Astrocyte (in vitro differentiated cells and primary cell): ENCODE measurements around the gene MICALL2. TPM values are rescaled to one million over a fixed set of nuclear protein-coding genes. Genes with fewer than 3 reads are reported as not detected.
A peak's percentile ranks its signal among the peaks of the same experiment; 100 is the strongest.

Experiments
- DNase-seq: peaks from one replicate; pipeline ENCODE4 v3.0.0-alpha.2; 2010; ENCODE audit warnings: low read depth
- FAIRE-seq: peaks from 2 replicates; lab custom pipeline; 2011; peaks lifted over from hg19 to GRCh38; lab: Jason Lieb, UNC
- H2AFZ ChIP-seq: 2 replicates; pipeline ENCODE4 v1.6.0; 2012; ENCODE audit warnings: low read depth, low read length, inconsistent platforms
- H3K27ac ChIP-seq: 2 replicates; pipeline ENCODE4 v1.5.1; 2011; ENCODE audit warnings: low read depth, low read length, inconsistent platforms
- H3K27me3 ChIP-seq: 2 replicates; pipeline ENCODE4 v1.6.0; 2011; ENCODE audit warnings: low read length, inconsistent platforms; ENCODE audit not compliant: insufficient read depth
- H3K36me3 ChIP-seq: 2 replicates; pipeline ENCODE4 v1.5.1; 2011; ENCODE audit warnings: low read length, inconsistent platforms; ENCODE audit not compliant: insufficient read depth
- H3K4me1 ChIP-seq: 2 replicates; pipeline ENCODE4 v1.5.1; 2011; ENCODE audit warnings: low read length, inconsistent platforms; ENCODE audit not compliant: insufficient read depth
- H3K4me2 ChIP-seq: 2 replicates; pipeline ENCODE4 v1.6.0; 2012; ENCODE audit warnings: low read length, inconsistent platforms
- H3K4me3 ChIP-seq: 2 replicates; pipeline ENCODE4 v1.5.1; 2011; ENCODE audit warnings: low read depth, mild to moderate bottlenecking, low read length, inconsistent platforms; ENCODE audit not compliant: insufficient read depth
- H3K79me2 ChIP-seq: 2 replicates; pipeline ENCODE4 v1.6.0; 2012; ENCODE audit warnings: mild to moderate bottlenecking, low read length, inconsistent platforms; ENCODE audit not compliant: insufficient read depth
- H3K9ac ChIP-seq: 2 replicates; pipeline ENCODE4 v1.6.0; 2012; ENCODE audit warnings: mild to moderate bottlenecking, low read length, inconsistent platforms
- H3K9me3 ChIP-seq: 2 replicates; pipeline ENCODE4 v1.5.1; 2012; ENCODE audit warnings: low read depth, mild to moderate bottlenecking, low read length, inconsistent platforms; ENCODE audit not compliant: insufficient read depth
- H4K20me1 ChIP-seq: 2 replicates; pipeline ENCODE4 v1.6.0; 2012; ENCODE audit warnings: low read length, inconsistent platforms; ENCODE audit not compliant: insufficient read depth
- H3K27ac Mint-ChIP-seq: one replicate; pipeline ENCODE4 v1.8.0; 2021; ENCODE audit warnings: mild to moderate bottlenecking, mixed read lengths; ENCODE audit not compliant: unreplicated experiment
- H3K27me3 Mint-ChIP-seq: one replicate; pipeline ENCODE4 v1.8.0; 2021; ENCODE audit warnings: low read depth, mixed read lengths; ENCODE audit not compliant: unreplicated experiment
- H3K36me3 Mint-ChIP-seq: one replicate; pipeline ENCODE4 v1.8.0; 2021; ENCODE audit warnings: low read depth, mixed read lengths; ENCODE audit not compliant: unreplicated experiment
- H3K4me1 Mint-ChIP-seq: one replicate; pipeline ENCODE4 v1.8.0; 2021; ENCODE audit warnings: low read depth, mixed read lengths; ENCODE audit not compliant: unreplicated experiment
- H3K4me3 Mint-ChIP-seq: one replicate; pipeline ENCODE4 v1.8.0; 2021; ENCODE audit warnings: mild to moderate bottlenecking, moderate library complexity, mixed read lengths; ENCODE audit not compliant: unreplicated experiment
- H3K9me3 Mint-ChIP-seq: one replicate; pipeline ENCODE4 v1.8.0; 2021; ENCODE audit warnings: mild to moderate bottlenecking, mixed read lengths; ENCODE audit not compliant: unreplicated experiment
- EZH2 ChIP-seq: IDR thresholded peaks from 2 replicates; pipeline ENCODE4 v1.6.1; 2012; ENCODE audit warnings: mild to moderate bottlenecking, low read length, inconsistent platforms; ENCODE audit not compliant: insufficient read depth
- total RNA-seq: library from RNA; stranded (reverse); gene quantifications from 2 replicates; pipeline ENCODE4 v1.2.1, GENCODE V29; 2021
- TF ChIP-seq, protein P1 (sequence below): IDR thresholded peaks from 2 replicates; pipeline ENCODE4 v1.5.1; 2011; ENCODE audit warnings: low read depth, mild to moderate bottlenecking, inconsistent platforms, low read length, moderate library complexity; ENCODE audit not compliant: insufficient read depth

The MICALL2 gene
- total RNA-seq, 1 donor from 2014 or later, result 43.4 TPM

DNA sequence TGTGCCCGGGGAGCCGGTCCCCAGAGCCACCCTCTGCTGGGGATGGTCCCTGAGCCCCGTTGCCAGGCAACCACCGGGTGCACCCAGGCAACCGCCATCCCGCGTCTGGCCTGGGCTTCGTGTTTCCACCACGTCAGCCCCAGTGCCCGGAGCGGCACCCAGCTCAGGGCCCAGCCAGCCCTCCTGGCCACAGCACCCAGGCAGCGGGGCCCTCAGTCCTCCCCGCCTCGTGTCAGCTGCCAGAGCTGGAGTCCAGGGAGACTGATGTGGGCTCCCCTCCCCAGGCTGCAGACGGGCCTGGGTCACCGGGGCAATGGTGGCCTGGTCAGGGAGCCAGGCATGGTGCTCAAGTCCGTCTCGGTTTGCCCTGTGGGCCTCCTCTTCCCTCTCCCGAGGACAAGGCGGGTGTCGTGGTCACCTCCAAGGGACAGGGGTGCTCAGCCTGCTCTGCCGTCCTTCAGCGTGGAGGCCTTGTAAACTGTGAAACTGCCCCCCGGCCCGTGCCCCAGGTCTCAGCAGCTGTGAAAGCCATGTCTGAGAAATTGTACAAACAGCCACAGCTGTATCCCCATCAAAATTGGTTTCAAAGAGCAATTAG is 72.5 kb downstream of the MICALL2 start:
- H4K20me1 ChIP-seq, result no peaks in the 10 kb centered on the region
- TF ChIP-seq, protein P1, sequence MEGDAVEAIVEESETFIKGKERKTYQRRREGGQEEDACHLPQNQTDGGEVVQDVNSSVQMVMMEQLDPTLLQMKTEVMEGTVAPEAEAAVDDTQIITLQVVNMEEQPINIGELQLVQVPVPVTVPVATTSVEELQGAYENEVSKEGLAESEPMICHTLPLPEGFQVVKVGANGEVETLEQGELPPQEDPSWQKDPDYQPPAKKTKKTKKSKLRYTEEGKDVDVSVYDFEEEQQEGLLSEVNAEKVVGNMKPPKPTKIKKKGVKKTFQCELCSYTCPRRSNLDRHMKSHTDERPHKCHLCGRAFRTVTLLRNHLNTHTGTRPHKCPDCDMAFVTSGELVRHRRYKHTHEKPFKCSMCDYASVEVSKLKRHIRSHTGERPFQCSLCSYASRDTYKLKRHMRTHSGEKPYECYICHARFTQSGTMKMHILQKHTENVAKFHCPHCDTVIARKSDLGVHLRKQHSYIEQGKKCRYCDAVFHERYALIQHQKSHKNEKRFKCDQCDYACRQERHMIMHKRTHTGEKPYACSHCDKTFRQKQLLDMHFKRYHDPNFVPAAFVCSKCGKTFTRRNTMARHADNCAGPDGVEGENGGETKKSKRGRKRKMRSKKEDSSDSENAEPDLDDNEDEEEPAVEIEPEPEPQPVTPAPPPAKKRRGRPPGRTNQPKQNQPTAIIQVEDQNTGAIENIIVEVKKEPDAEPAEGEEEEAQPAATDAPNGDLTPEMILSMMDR, result no peak
- TF ChIP-seq EZH2, result no peak
- peaks cover 12% of the 10 kb centered on the region for H3K27me3 ChIP-seq
- H3K4me3 ChIP-seq, result no peak overlapping the region
- H3K36me3 ChIP-seq, result no peaks in the 10 kb centered on the region
- DNase-seq (no peak), FAIRE-seq (no peak)
- no peaks in the 10 kb centered on the region for H3K36me3 Mint-ChIP-seq
- peaks cover 49% of the 10 kb centered on the region for H3K27me3 Mint-ChIP-seq
- H3K27ac Mint-ChIP-seq, result no peak overlapping the region
- no peaks in the 10 kb centered on the region for H3K4me1 ChIP-seq
- no peak overlapping the region for H3K4me2 ChIP-seq
- H2AFZ ChIP-seq, result no peak overlapping the region
- no peaks in the 10 kb centered on the region for H3K79me2 ChIP-seq
- no peaks in the 10 kb centered on the region for H3K4me1 Mint-ChIP-seq
- H3K27ac ChIP-seq, result no peak overlapping the region
- H3K9ac ChIP-seq, result no peak overlapping the region
- H3K9me3 Mint-ChIP-seq, result peaks cover 10% of the 10 kb centered on the region
- H3K4me3 Mint-ChIP-seq, result no peak overlapping the region
- peaks cover 5% of the 10 kb centered on the region for H3K9me3 ChIP-seq

DNA sequence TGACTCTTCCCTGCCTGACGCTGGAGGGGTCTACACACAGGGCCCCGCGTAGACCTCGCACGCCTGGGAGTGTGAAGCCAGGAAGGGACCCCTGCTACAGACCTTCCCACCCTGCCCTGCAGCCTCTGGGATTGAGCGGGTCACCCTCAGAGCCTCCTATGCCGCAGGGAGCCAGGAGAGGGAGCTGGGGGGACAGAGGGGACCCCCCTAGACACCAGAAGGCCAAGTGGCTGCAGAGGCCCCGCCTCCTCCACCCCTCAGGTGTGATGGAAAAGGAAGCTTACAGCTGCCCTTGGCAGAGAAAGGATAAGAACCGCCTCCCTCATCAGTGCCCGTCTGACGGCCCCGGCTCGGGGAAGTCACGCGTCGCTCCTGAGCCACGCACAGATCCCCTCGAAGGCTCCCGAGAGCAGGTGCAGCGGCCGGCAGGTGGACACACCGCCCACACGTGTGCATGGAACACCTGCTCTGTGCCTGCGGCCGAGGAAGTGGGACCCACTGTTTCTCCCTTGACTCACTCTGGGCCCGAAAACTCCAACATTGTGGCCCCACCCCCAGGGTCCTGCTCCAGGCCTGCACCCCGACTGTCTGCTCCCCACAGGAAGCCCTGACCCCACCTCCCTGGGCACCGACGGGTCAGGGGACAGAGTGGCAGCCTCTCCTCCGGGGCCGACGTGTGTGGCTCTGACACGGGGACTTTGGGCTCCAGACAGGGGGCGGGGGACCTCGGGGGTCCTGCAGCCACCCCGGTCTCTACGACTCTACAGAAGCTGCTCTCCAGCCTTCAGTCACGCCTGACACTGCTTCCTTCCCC is 73.3 kb downstream of the MICALL2 start:
- H3K27me3 ChIP-seq, result peaks cover 7% of the 10 kb centered on the region
- H3K4me2 ChIP-seq, result no peak overlapping the region
- H3K27ac Mint-ChIP-seq, result no peak overlapping the region
- H3K9me3 Mint-ChIP-seq, result peaks cover 5% of the 10 kb centered on the region
- H3K27me3 Mint-ChIP-seq, result peaks cover 43% of the 10 kb centered on the region
- no peaks in the 10 kb centered on the region for H3K36me3 Mint-ChIP-seq
- no peaks in the 10 kb centered on the region for H3K4me1 Mint-ChIP-seq
- FAIRE-seq, result no peak
- no peaks in the 10 kb centered on the region for H3K9me3 ChIP-seq
- H3K27ac ChIP-seq, result no peak overlapping the region
- H2AFZ ChIP-seq, result no peak overlapping the region
- no peak overlapping the region for H3K9ac ChIP-seq
- H3K4me3 ChIP-seq, result no peak overlapping the region
- H3K79me2 ChIP-seq, result no peaks in the 10 kb centered on the region
- no peak overlapping the region for H3K4me3 Mint-ChIP-seq
- TF ChIP-seq, protein P1, result no peak
- TF ChIP-seq EZH2, result peak; percentile 47
- H3K36me3 ChIP-seq, result no peaks in the 10 kb centered on the region
- DNase-seq, result no peak
- H3K4me1 ChIP-seq, result no peaks in the 10 kb centered on the region
- H4K20me1 ChIP-seq, result no peaks in the 10 kb centered on the region
